Lung (tissue), 12 donors: ENCODE measurements around the gene MSMB. TPM values are rescaled to one million over a fixed set of nuclear protein-coding genes. Genes with fewer than 3 reads are reported as not detected.

Experiments used
- ATAC-seq: fragments of 200-7000 bp; cut with Tn5 transposase; one replicate; pipeline ENCODE4 v1.9.1; 2020; ENCODE audit warnings: moderate number of reproducible peaks; ENCODE audit not compliant: insufficient read depth, low FRiP score
- DNase-seq, 3 donors: peaks; one replicate each; pipeline ENCODE4 v3.0.0-alpha.2; 2013 to 2017
- H3K27ac ChIP-seq, 2 donors: one replicate each; pipeline ENCODE4 v1.5.1; 2013; ENCODE audit warnings: mild to moderate bottlenecking in 2 of 2, moderate library complexity in 2 of 2, control low read depth in 1 of 2, inconsistent platforms in 1 of 2, low read depth in 1 of 2, low read length in 1 of 2
- H3K27me3 ChIP-seq, 3 donors: one replicate each; pipeline ENCODE4 v1.5.1; 2013; ENCODE audit warnings: low read length in 2 of 3; ENCODE audit not compliant: control insufficient read depth in 3 of 3, insufficient read depth in 3 of 3
- H3K36me3 ChIP-seq, 4 donors: one replicate each; pipeline ENCODE4 v1.5.1; 2013; ENCODE audit warnings: low read length in 4 of 4, mild to moderate bottlenecking in 1 of 4, moderate library complexity in 1 of 4; ENCODE audit not compliant: control insufficient read depth in 4 of 4, insufficient read depth in 4 of 4
- H3K4me1 ChIP-seq, 5 donors: one replicate each; pipeline ENCODE4 v1.5.1; 2013; ENCODE audit warnings: low read length in 5 of 5, mild to moderate bottlenecking in 2 of 5, moderate library complexity in 1 of 5; ENCODE audit not compliant: control insufficient read depth in 5 of 5, insufficient read depth in 5 of 5
- H3K4me3 ChIP-seq: one replicate; pipeline ENCODE4 v1.5.1; 2013; ENCODE audit warnings: mild to moderate bottlenecking, control low read depth, moderate library complexity
- H3K9ac ChIP-seq, 2 donors: one replicate each; pipeline ENCODE4 v1.5.1; 2013; ENCODE audit warnings: low read length in 2 of 2, control low read depth in 1 of 2; ENCODE audit not compliant: insufficient read depth in 1 of 2
- H3K9me3 ChIP-seq, 4 donors: one replicate each; pipeline ENCODE4 v1.5.1; 2013; ENCODE audit warnings: low read length in 3 of 4, mild to moderate bottlenecking in 1 of 4, moderate library complexity in 1 of 4; ENCODE audit not compliant: control insufficient read depth in 4 of 4, insufficient read depth in 3 of 4
- CTCF ChIP-seq: IDR thresholded peaks from 2 replicates; pipeline ENCODE4 v1.5.1; 2012; ENCODE audit warnings: mild to moderate bottlenecking; ENCODE audit errors: control extremely low read depth, extremely low read depth
- WGBS, 2 donors: extraction: QIAGEN DNeasy Blood & Tissue Kit; methylation state at CpG; one replicate each; pipeline ENCODE4 v1.1.7; 2013; 5-methylcytosine and 5-hydroxymethylcytosine counted together
- polyA plus RNA-seq, 2 donors: library from polyadenylated mRNA; stranded (reverse); fragments of 200-250 nt; gene quantifications; one replicate each; pipeline ENCODE4 v1.2.1, GENCODE V29; 2013
- total RNA-seq, 2 donors: library from RNA; depleted of rRNA in 1 of 2; stranded (reverse); fragments of >200 nt in 1 of 2; gene quantifications; one replicate each; pipeline ENCODE4 v1.2.1, GENCODE V29; 2014 to 2021
- donor health status: control.
- donor health status: control.
- donor health status: Bipolar disorder and iron deficiency.
- donor health status: healthy.
- donor health status: DM: yes; HTN: yes; CAD: no.

Gene MSMB
- total and polyA plus RNA-seq, 4 donors, result 0.64 to 62.7 (median 18.5) TPM; not detected in 1

GRCh38 chr10:46069771-46070463, 23.8 kb upstream of the MSMB start:
- Histone ChIP-seq H3K36me3 (no peaks in the 10 kb centered on the region), H3K9ac (no peak overlapping the region), H3K27me3 (no peaks in the 10 kb centered on the region), H3K4me1 (no peaks in the 10 kb centered on the region), H3K27ac (no peak overlapping the region), H3K9me3 (no peaks in the 10 kb centered on the region), H3K4me3 (no peak overlapping the region)
- TF ChIP-seq CTCF, result no peak
- ATAC-seq, result no peak
- no peak for DNase-seq
- WGBS, 2 donors, result 50 to 69% methylated on average over 6 of the region's 6 CpGs

- peak in 1 of 3 donors; percentile 31 for DNase-seq
- WGBS, 2 donors, result 81 to 86% methylated on average over 2 of the region's 2 CpGs
- Histone ChIP-seq H3K4me3 (no peak overlapping the region), H3K9me3 (peaks cover 0 to 2% (median 0%) of the 10 kb centered on the region in 4 donors), H3K27me3 (no peaks in the 10 kb centered on the region), H3K36me3 (no peaks in the 10 kb centered on the region), H3K27ac (no peak overlapping the region), H3K9ac (no peak overlapping the region), H3K4me1 (no peaks in the 10 kb centered on the region)
- no peak for ATAC-seq
- no peak for TF ChIP-seq CTCF
Measured at GRCh38 chr10:46068905-46069304, 22.8 kb upstream of the MSMB start.

- DNase-seq, result no peak
- no peaks in the 10 kb centered on the region for H3K36me3 ChIP-seq
- no peak overlapping the region for H3K4me3 ChIP-seq
- no peaks in the 10 kb centered on the region for H3K4me1 ChIP-seq
- no peaks in the 10 kb centered on the region for H3K27me3 ChIP-seq
- H3K9me3 ChIP-seq, result peaks cover 0 to 2% (median 0%) of the 10 kb centered on the region in 4 donors
- H3K27ac ChIP-seq, result no peak overlapping the region
- WGBS, 2 donors, result 54 to 65% methylated on average over 1 of the region's 1 CpG
- no peak for TF ChIP-seq CTCF
- no peak overlapping the region for H3K9ac ChIP-seq
- no peak for ATAC-seq
Measured at GRCh38 chr10:46068117-46068516, 22.0 kb upstream of the MSMB start.
